B cell (primary cell): ENCODE results near the gene CHRNA5. TPM values are rescaled to one million over a fixed set of nuclear protein-coding genes. Genes with fewer than 3 reads are reported as not detected.
"Not testable (repeated sequence)": the region's sequence is repeated elsewhere in the genome, so short reads cannot be mapped to it uniquely, and the experiment has no call there.

Experiments used
- ATAC-seq: fragments of 200-7000 bp; cut with Tn5 transposase; one replicate; pipeline ENCODE4 v1.10.0; 2021; ENCODE audit warnings: low read depth, mild to moderate bottlenecking, moderate number of reproducible peaks, moderate library complexity
- CTCF ChIA-PET: fragments of 350-600 bp; sonication (Branson Sonifier 250); formaldehyde crosslinking; loops from one replicate; lab custom pipeline; 2021; ENCODE audit warnings: antibody characterized with exemption, inconsistent platforms; lab: Charles Lee
- POLR2A ChIA-PET: fragments of 350-600 bp; sonication (Branson Sonifier 250); formaldehyde crosslinking; loops from one replicate; lab custom pipeline; 2021; ENCODE audit warnings: antibody characterized with exemption; lab: Charles Lee
- DNase-seq: peaks from one replicate; pipeline ENCODE4 v3.0.0; 2013
- H2AFZ ChIP-seq: 2 replicates; pipeline ENCODE4 v1.6.1; 2012; ENCODE audit warnings: mild to moderate bottlenecking, low read depth, low read length; ENCODE audit not compliant: insufficient read depth, poor library complexity, severe bottlenecking
- H3K27ac ChIP-seq, 2 donors: 1 replicate in 1 of 2; 2 replicates in 1 of 2; pipeline ENCODE4 v1.5.1; 2012 to 2013; ENCODE audit warnings: low read length in 2 of 2, mild to moderate bottlenecking in 2 of 2, moderate library complexity in 1 of 2
- H3K27me3 ChIP-seq, 4 experiments: fragments of 200-600 bp in 1 of 4; sonication (generic) in 1 of 4; replicated peaks in 1 of 4; 1 replicate in 2 of 4; 2 replicates in 2 of 4; pipeline versions ENCODE4 v1.6.1 to v1.7.0; 2013 to 2016; ENCODE audit warnings: low read length in 3 of 4, mild to moderate bottlenecking in 2 of 4, mixed read lengths in 1 of 4, moderate library complexity in 1 of 4; ENCODE audit not compliant: insufficient read depth in 4 of 4, control insufficient read depth in 3 of 4; ENCODE audit errors: control extremely low read depth in 1 of 4
- H3K36me3 ChIP-seq, 2 experiments: replicated peaks in 1 of 2; 1 replicate in 1 of 2; 2 replicates in 1 of 2; pipeline versions ENCODE4 v1.6.1 to v1.7.1; 2013; ENCODE audit warnings: low read length in 1 of 2; ENCODE audit not compliant: insufficient read depth in 2 of 2, control insufficient read depth in 1 of 2; ENCODE audit errors: control extremely low read depth in 1 of 2, extremely low read depth in 1 of 2
- H3K4me1 ChIP-seq, 2 donors: fragments of 200-600 bp in 1 of 2; sonication (generic) in 1 of 2; 1 replicate in 1 of 2; 2 replicates in 1 of 2; pipeline versions ENCODE4 v1.5.1 to v1.6.1; 2013 to 2017; ENCODE audit warnings: low read length in 2 of 2; ENCODE audit not compliant: control insufficient read depth in 2 of 2, insufficient read depth in 2 of 2
- H3K4me2 ChIP-seq: replicated peaks from 2 replicates; pipeline ENCODE3; 2012; ENCODE audit warnings: mild to moderate bottlenecking, low read depth, low read length; ENCODE audit not compliant: poor library complexity, severe bottlenecking
- H3K4me3 ChIP-seq, 5 experiments: fragments of 200-600 bp in 1 of 5; sonication (generic) in 1 of 5; 1 replicate in 3 of 5; 2 replicates in 2 of 5; pipeline versions ENCODE4 v1.5.1 to v1.7.0; 2011 to 2016; ENCODE audit warnings: low read length in 4 of 5, mild to moderate bottlenecking in 4 of 5, low read depth in 2 of 5, control low read depth in 1 of 5, moderate library complexity in 1 of 5; ENCODE audit not compliant: insufficient read depth in 1 of 5; ENCODE audit errors: control extremely low read depth in 1 of 5, extremely low read depth in 1 of 5
- H3K79me2 ChIP-seq: fragments of 200-600 bp; sonication (generic); one replicate; pipeline ENCODE4 v1.6.0; 2016; ENCODE audit warnings: low read length; ENCODE audit not compliant: control insufficient read depth, insufficient read depth
- H3K9ac ChIP-seq: fragments of 200-600 bp; sonication (generic); 2 replicates; pipeline ENCODE4 v1.6.1; 2017; ENCODE audit warnings: mild to moderate bottlenecking, low read length, moderate library complexity
- H3K9me3 ChIP-seq, 3 donors: one replicate each; pipeline versions ENCODE4 v1.6.1 to v1.7.1; 2013; ENCODE audit warnings: low read length in 2 of 3; ENCODE audit not compliant: control insufficient read depth in 2 of 3, insufficient read depth in 1 of 3; ENCODE audit errors: control extremely low read depth in 1 of 3
- H4K20me1 ChIP-seq: 2 replicates; pipeline ENCODE4 v1.6.0; 2012; ENCODE audit warnings: mild to moderate bottlenecking, low read length; ENCODE audit not compliant: insufficient read depth, control insufficient read depth, poor library complexity, severe bottlenecking
- H3K27ac Mint-ChIP-seq: one replicate; pipeline ENCODE4 v1.8.0; 2021; ENCODE audit warnings: mixed read lengths
- H3K27me3 Mint-ChIP-seq: one replicate; pipeline ENCODE4 v1.8.0; 2021; ENCODE audit warnings: mixed read lengths
- H3K4me1 Mint-ChIP-seq: one replicate; pipeline ENCODE4 v1.8.0; 2021; ENCODE audit warnings: mixed read lengths
- H3K4me3 Mint-ChIP-seq: one replicate; pipeline ENCODE4 v1.8.0; 2021; ENCODE audit warnings: mixed read lengths
- H3K9me3 Mint-ChIP-seq: one replicate; pipeline ENCODE4 v1.8.0; 2022; ENCODE audit warnings: mixed read lengths; ENCODE audit not compliant: insufficient read depth
- EZH2 ChIP-seq: IDR thresholded peaks from 2 replicates; pipeline ENCODE4 v1.6.1; 2012; ENCODE audit warnings: borderline replicate concordance, low read depth, mild to moderate bottlenecking, moderate library complexity, low read length; ENCODE audit not compliant: insufficient read depth, poor library complexity, severe bottlenecking
- WGBS: methylation state at CpG from one replicate; pipeline ENCODE4 v1.1.5; 2013; ENCODE audit warnings: missing lambda C conversion rate; ENCODE audit not compliant: insufficient coverage; 5-methylcytosine and 5-hydroxymethylcytosine counted together
- intact Hi-C: fragments of 100-400 bp; cut with micrococcal nuclease; formaldehyde crosslinking; loops from one replicate; pipeline ENCODE4 v1.10.0; 2022
- polyA plus RNA-seq: library from polyadenylated mRNA; depleted of rRNA; stranded (reverse); fragments of >200 nt; gene quantifications from 2 replicates; pipeline ENCODE4 v1.2.3, GENCODE V29; 2012
- total RNA-seq, 2 donors: library from RNA; stranded (reverse); fragments of 120-200 nt in 1 of 2; gene quantifications; 1 replicate in 1 of 2; 2 replicates in 1 of 2; pipeline versions ENCODE4 v1.2.3 to v1.2.4, GENCODE V29; 2013 to 2022
- TF ChIP-seq, protein P1 (sequence below): fragments of 200-600 bp; IDR thresholded peaks from one replicate; pipeline ENCODE4 v1.8.0; 2022; ENCODE audit warnings: antibody characterized with exemption, mild to moderate bottlenecking

CHRNA5 gene
- total and polyA plus RNA-seq, 2 donors (not counting 1 experiment from before 2014, with no cell fraction given) = 0.09 to 1.2 TPM

DNA sequence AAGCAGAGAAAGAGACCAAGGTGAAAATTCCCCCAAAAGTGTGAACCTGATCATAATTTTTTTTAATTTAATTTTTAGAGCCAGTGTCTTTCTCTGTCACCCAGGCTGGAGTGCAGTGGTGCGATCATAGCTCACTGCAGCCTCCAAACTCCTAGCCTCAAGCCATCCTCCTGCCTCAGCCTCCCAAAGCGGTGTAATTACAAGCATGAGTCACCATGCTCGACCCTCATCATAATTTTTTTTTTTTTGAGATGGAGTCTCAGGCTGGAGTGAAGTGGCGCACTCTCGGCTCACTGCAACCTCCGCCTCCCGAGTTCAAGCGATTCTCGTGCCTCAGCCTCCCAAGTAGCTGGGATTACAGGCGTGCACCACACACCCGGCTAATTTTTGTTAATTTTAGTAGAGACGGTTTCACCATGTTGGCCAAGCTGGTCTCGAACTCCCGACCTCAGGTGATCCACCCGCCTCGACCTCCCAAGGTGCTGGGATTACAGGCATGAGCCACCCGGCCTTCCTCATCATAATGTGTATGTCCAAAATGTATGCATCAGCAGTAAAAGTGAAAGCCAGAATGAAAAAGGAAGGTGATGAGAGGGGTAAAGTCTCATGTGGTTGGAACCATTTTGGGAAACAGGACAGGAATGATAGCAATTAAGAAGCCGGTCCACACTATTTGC is 25.7 kb upstream of the CHRNA5 start:
- 92% methylated on average over 10 of the region's 18 CpGs for WGBS
- Histone ChIP-seq H3K4me1 (peaks cover 12 to 23% of the 10 kb centered on the region in 2 donors), H3K4me3 (peak overlapping the region; percentile 74 to 99 (median 91)), H3K4me2 (peak overlapping the region; percentile 94), H3K36me3 (peaks cover 3 to 22% of the 10 kb centered on the region in 2 experiments), H3K27ac (peak overlapping the region; percentile 83 to 88), H3K9ac (peak overlapping the region; percentile 97), H2AFZ (peak overlapping the region; percentile 79), H3K79me2 (peaks cover 24% of the 10 kb centered on the region)
- not testable (repeated sequence) for H3K9me3 ChIP-seq, H4K20me1 ChIP-seq, H3K9me3 Mint-ChIP-seq, DNase-seq, H3K27me3 ChIP-seq, H3K27me3 Mint-ChIP-seq, ATAC-seq
- intact Hi-C loops = loop anchor here (1.0 kb wide), 5 partner anchors 26 to 462 kb away; partner anchors contain the start of genes CHRNA5, HYKK, IREB2 and SKIC8
- Mint-ChIP-seq H3K4me3 (peak overlapping the region; percentile 98), H3K27ac (peak overlapping the region; percentile 100), H3K4me1 (peaks cover 27% of the 10 kb centered on the region)
- ChIA-PET CTCF (interaction anchor here (0.5 to 1.8 kb wide), 4 partner anchors 10 to 102 kb away, joined by 3 to 7 read pairs (median 4); partner anchors contain the start of gene IREB2), POLR2A (interaction anchor here (0.6 to 2.5 kb wide), 5 partner anchors 26 to 465 kb away, joined by 3 to 17 read pairs (median 6); partner anchors contain the start of genes CHRNA5, IREB2 and MORF4L1)

DNA sequence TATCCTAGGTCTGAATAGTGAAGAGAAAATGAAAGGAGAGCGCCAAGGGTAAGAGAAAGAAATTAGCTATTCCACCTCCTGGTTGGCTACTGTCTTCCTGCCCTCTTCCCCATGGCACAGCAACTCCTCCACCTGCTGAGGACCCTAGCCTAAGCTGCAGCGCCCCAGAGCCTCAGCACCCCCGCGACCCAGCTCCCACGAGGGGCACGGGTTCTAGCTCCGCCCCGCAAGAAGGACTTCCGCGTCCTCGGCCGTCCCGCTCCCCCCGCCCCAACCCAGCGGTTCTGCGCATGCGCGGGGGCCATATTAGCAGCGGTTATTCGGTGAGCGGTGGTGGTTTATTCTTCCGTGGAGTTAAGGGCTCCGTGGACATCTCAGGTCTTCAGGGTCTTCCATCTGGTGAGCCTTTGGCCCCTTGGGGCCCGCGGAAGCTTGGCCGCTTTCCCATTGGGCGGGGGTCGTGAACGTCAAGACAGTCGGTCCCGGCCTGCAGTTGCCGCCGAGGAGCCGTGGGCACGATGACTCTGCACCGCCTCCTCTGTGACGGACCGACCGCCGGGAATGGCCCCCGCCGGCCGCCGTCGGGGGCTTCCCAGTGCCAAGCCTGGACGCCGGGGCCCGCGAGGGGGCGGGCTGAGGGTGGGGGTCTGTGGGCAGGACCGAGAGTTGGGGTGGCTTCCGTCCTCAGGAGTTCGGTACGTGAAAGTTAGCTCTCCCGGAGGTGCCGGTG is 25.0 kb upstream of the CHRNA5 start, which contains the start of gene PSMA4:
TSS of gene PSMA4 (plus strand) at position 304 of the 730 bp plus-strand sequence. CDS start 1,484 bp downstream, outside the sequence.
- peaks cover 27% of the 10 kb centered on the region for H3K4me1 Mint-ChIP-seq
- ChIA-PET CTCF (interaction anchor here (0.5 to 1.8 kb wide), 4 partner anchors 11 to 103 kb away, joined by 3 to 7 read pairs (median 4); partner anchors contain the start of gene IREB2), POLR2A (interaction anchor here (0.6 to 2.5 kb wide), 7 partner anchors 16 to 464 kb away, joined by 3 to 17 read pairs (median 5); partner anchors contain the start of genes CHRNA5, IDH3A, IREB2 and MORF4L1)
- Histone ChIP-seq H3K4me3 (peak within 1 kb of the TSS; percentile 89 to 99 (median 97)), H3K4me1 (peaks cover 12 to 23% of the 10 kb centered on the region in 2 donors), H3K4me2 (peak within 1 kb of the TSS; percentile 94), H3K27ac (peak within 1 kb of the TSS; percentile 83 to 88), H3K79me2 (peaks cover 24% of the 10 kb centered on the region), H3K9me3 (no peaks in the 10 kb centered on the region), H4K20me1 (no peaks in the 10 kb centered on the region), H3K36me3 (peaks cover 8 to 29% of the 10 kb centered on the region in 2 experiments), H3K9ac (peak within 1 kb of the TSS; percentile 97), H3K27me3 (no peaks in the 10 kb centered on the region), H2AFZ (peak within 1 kb of the TSS; percentile 79)
- TF ChIP-seq EZH2 = no peak
- TF ChIP-seq, protein P1, sequence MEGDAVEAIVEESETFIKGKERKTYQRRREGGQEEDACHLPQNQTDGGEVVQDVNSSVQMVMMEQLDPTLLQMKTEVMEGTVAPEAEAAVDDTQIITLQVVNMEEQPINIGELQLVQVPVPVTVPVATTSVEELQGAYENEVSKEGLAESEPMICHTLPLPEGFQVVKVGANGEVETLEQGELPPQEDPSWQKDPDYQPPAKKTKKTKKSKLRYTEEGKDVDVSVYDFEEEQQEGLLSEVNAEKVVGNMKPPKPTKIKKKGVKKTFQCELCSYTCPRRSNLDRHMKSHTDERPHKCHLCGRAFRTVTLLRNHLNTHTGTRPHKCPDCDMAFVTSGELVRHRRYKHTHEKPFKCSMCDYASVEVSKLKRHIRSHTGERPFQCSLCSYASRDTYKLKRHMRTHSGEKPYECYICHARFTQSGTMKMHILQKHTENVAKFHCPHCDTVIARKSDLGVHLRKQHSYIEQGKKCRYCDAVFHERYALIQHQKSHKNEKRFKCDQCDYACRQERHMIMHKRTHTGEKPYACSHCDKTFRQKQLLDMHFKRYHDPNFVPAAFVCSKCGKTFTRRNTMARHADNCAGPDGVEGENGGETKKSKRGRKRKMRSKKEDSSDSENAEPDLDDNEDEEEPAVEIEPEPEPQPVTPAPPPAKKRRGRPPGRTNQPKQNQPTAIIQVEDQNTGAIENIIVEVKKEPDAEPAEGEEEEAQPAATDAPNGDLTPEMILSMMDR = peak; percentile 38
- ATAC-seq (peak; percentile 87), DNase-seq (peak; percentile 97)
- under 1% methylated on average over 49 of the region's 56 CpGs for WGBS
- H3K27me3 Mint-ChIP-seq = no peaks in the 10 kb centered on the region
- H3K9me3 Mint-ChIP-seq = no peaks in the 10 kb centered on the region
- intact Hi-C loops = loop anchor here (1.0 kb wide), 5 partner anchors 25 to 463 kb away; partner anchors contain the start of genes CHRNA5, HYKK, IREB2 and SKIC8
- peak within 1 kb of the TSS; percentile 98 for H3K4me3 Mint-ChIP-seq
- peak within 1 kb of the TSS; percentile 100 for H3K27ac Mint-ChIP-seq
